SU-DHL-6 (cell line): Measurements from ENCODE around the gene MCRIP2.

Experiments
- CTCF ChIP-seq: fragments of 200-600 bp; sonication (generic); IDR thresholded peaks from one replicate; pipeline ENCODE4 v1.5.1; 2017; ENCODE audit warnings: antibody characterized with exemption, mild to moderate bottlenecking, low read length, moderate library complexity; ENCODE audit not compliant: insufficient read depth, poor library complexity, severe bottlenecking
- EZH2phosphoT487 ChIP-seq: fragments of 200-600 bp; sonication (generic), shearing (Covaris generic); conservative IDR thresholded peaks from 2 replicates; pipeline ENCODE4 v1.6.1; 2018; ENCODE audit warnings: mild to moderate bottlenecking, antibody characterized with exemption, low read length, moderate library complexity, mixed read lengths

- TF ChIP-seq CTCF = no peak
- no peak for TF ChIP-seq EZH2phosphoT487
Observed at GRCh38 chr16:640614-641013, 1.0 kb upstream of the MCRIP2 start.
